ENCODE measurements around the gene GAS2L1.

DNA sequence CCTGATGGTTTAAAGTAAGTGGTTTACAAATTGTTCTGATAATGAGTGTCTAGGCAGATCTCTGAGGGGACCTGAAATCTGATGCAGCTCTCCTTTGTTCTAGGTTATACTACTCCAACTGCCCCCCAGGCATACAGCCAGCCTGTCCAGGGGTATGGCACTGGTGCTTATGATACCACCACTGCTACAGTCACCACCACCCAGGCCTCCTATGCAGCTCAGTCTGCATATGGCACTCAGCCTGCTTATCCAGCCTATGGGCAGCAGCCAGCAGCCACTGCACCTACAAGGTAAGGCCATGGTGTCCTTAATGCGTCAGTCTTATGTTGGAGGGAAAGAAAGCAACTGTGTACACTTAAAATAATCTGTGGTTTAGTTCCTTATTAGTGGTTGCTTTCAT lies 28.5 kb upstream of the GAS2L1 start:
- TF ChIP-seq, protein P1, sequence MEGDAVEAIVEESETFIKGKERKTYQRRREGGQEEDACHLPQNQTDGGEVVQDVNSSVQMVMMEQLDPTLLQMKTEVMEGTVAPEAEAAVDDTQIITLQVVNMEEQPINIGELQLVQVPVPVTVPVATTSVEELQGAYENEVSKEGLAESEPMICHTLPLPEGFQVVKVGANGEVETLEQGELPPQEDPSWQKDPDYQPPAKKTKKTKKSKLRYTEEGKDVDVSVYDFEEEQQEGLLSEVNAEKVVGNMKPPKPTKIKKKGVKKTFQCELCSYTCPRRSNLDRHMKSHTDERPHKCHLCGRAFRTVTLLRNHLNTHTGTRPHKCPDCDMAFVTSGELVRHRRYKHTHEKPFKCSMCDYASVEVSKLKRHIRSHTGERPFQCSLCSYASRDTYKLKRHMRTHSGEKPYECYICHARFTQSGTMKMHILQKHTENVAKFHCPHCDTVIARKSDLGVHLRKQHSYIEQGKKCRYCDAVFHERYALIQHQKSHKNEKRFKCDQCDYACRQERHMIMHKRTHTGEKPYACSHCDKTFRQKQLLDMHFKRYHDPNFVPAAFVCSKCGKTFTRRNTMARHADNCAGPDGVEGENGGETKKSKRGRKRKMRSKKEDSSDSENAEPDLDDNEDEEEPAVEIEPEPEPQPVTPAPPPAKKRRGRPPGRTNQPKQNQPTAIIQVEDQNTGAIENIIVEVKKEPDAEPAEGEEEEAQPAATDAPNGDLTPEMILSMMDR (IDR thresholded peaks at IDR 0.05; ENCODE audit: extremely low read depth in 1 of 2, insufficient read depth in 1 of 2, low read depth in 1 of 2, low read length in 2 of 2), result no peak
- TF ChIP-seq POLR2AphosphoS5 (IDR thresholded peaks at IDR 0.05; ENCODE audit: insufficient read depth, low read depth, low read length), result no peak
- no peak for TF ChIP-seq EZH2 (IDR thresholded peaks at IDR 0.05; ENCODE audit: borderline replicate concordance, low read depth, low read length, severe bottlenecking)
- TF ChIP-seq JUN (IDR thresholded peaks at IDR 0.05; ENCODE audit: borderline replicate concordance, insufficient read depth, insufficient read length, low read depth), result no peak
- no peak for TF ChIP-seq FOS (IDR thresholded peaks at IDR 0.05; ENCODE audit: borderline replicate concordance, insufficient read depth, low read length)
- TF ChIP-seq MAX (IDR thresholded peaks at IDR 0.05; ENCODE audit: insufficient read depth, insufficient read length), result no peak
- no peak for TF ChIP-seq POLR2A (IDR thresholded peaks at IDR 0.05; ENCODE audit: low read depth, low read length)
